Uterus (tissue), 2 donors: Measurements from ENCODE around the gene CASZ1.

ENCODE experiments used
- CTCF ChIP-seq, 4 experiments: fragments of 200-600 bp in 2 of 4; fragments of 450-650 bp in 2 of 4; sonication (generic) in 2 of 4; IDR thresholded peaks; one replicate each; pipeline ENCODE4 v1.5.1; 2016 to 2019; ENCODE audit warnings: antibody characterized with exemption in 4 of 4, mild to moderate bottlenecking in 2 of 4, moderate library complexity in 1 of 4
- POLR2A ChIP-seq, 2 donors: fragments of 450-650 bp; IDR thresholded peaks; one replicate each; pipeline ENCODE4 v1.6.1; 2016; ENCODE audit warnings: antibody characterized with exemption in 2 of 2, mild to moderate bottlenecking in 1 of 2, moderate library complexity in 1 of 2

DNA sequence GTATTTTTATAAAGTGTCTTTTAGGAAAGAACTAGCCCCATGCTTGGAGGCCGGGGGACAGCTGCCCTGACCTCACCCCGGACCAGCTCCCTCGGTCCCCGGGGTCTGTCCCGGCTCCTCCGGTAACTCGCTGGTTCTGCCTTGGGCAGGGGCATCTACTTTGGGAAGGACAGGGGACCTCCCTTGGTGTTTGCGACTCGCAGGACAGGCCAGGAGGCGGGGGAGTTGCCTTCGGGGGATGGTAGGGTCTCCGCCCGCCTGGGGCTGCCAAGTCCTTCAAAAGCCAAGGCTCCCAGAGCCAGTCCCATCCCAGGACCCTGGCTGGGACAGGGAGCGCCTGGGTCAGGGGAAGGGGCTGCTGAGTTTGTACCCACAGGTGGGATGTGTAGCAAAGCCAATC, 163.8 kb downstream of the CASZ1 start:
- TF ChIP-seq POLR2A (IDR thresholded peaks at IDR 0.05): no peak
- no peak for TF ChIP-seq CTCF (IDR thresholded peaks at IDR 0.05)
